HG03378 (cell line): ENCODE measurements around the gene NTN4.
"Not testable (repeated sequence)": the region's sequence is repeated elsewhere in the genome, so short reads cannot be mapped to it uniquely, and the experiment has no call there.

Experiments used
- ATAC-seq: cut with Tn5 transposase; IDR thresholded peaks from one replicate; pipeline ENCODE4 v1.9.1; 2021; ENCODE audit warnings: mild to moderate bottlenecking, moderate library complexity; ENCODE audit not compliant: unreplicated experiment

Gene NTN4

GRCh38 chr12:95671265-95671664 lies 119.3 kb downstream of the NTN4 start:
- no peak for ATAC-seq

- ATAC-seq: no peak
Observed at GRCh38 chr12:95663525-95663924, 127.0 kb downstream of the NTN4 start.

- ATAC-seq: no peak
Observed at GRCh38 chr12:95661360-95661759, 129.2 kb downstream of the NTN4 start.

GRCh38 chr12:95658386-95658785 lies 132.2 kb downstream of the NTN4 start:
- no peak for ATAC-seq

GRCh38 chr12:95654665-95655064 lies 135.9 kb downstream of the NTN4 start:
- not testable (repeated sequence) for ATAC-seq

GRCh38 chr12:95653771-95654546 lies 136.6 kb downstream of the NTN4 start:
- no peak for ATAC-seq

- no peak for ATAC-seq
Observed at GRCh38 chr12:95651681-95652080, 138.9 kb downstream of the NTN4 start.

- ATAC-seq: no peak
Observed at GRCh38 chr12:95648990-95649791, 141.4 kb downstream of the NTN4 start.

- no peak for ATAC-seq
Observed at GRCh38 chr12:95646781-95647190, 143.8 kb downstream of the NTN4 start.

- no peak for ATAC-seq
Observed at GRCh38 chr12:95643256-95643655, 147.3 kb downstream of the NTN4 start.

- ATAC-seq: no peak
Observed at GRCh38 chr12:95642583-95642982, 148.0 kb downstream of the NTN4 start.

- ATAC-seq: no peak
Observed at GRCh38 chr12:95641299-95641952, 149.1 kb downstream of the NTN4 start.

- no peak for ATAC-seq
Observed at GRCh38 chr12:95640516-95640915, 150.0 kb downstream of the NTN4 start.

GRCh38 chr12:95637471-95638155 lies 153.0 kb downstream of the NTN4 start:
- no peak for ATAC-seq

- ATAC-seq: no peak
Observed at GRCh38 chr12:95637010-95637409, 153.6 kb downstream of the NTN4 start.

GRCh38 chr12:95634622-95635621 lies 155.6 kb downstream of the NTN4 start:
- peak; percentile 66 for ATAC-seq

- no peak for ATAC-seq
Observed at GRCh38 chr12:95633732-95634465, 156.7 kb downstream of the NTN4 start.

- no peak for ATAC-seq
Observed at GRCh38 chr12:95633049-95633731, 157.4 kb downstream of the NTN4 start.

- ATAC-seq: no peak
Observed at GRCh38 chr12:95630496-95630895, 160.1 kb downstream of the NTN4 start.
